Measurements from ENCODE around the gene TENT4A. TPM values are rescaled to one million over a fixed set of nuclear protein-coding genes. Genes with fewer than 3 reads are reported as not detected.

The TENT4A gene
- total RNA-seq, 4 donors from 2014 or later, result 17.0 to 21.9 (median 20.1) TPM

- 91% methylated on average over 7 of the region's 8 CpGs for WGBS
- peaks cover 0 to 9% (median 4%) of the 10 kb centered on the region in 4 donors for H3K4me1 ChIP-seq
- peaks cover 0 to 19% (median 0%) of the 10 kb centered on the region in 4 donors for H3K27me3 ChIP-seq
- DNase-seq (ENCODE audit: extremely low spot score), result peak; percentile 78
- H3K36me3 ChIP-seq, result no peaks in the 10 kb centered on the region
- no peaks in the 10 kb centered on the region for H3K9me3 ChIP-seq
- intact Hi-C loops (cut with DNase I), result no loop called here
- no peak for TF ChIP-seq POLR2AphosphoS5 (IDR thresholded peaks at IDR 0.05)
- no peak for TF ChIP-seq POLR2A (IDR thresholded peaks at IDR 0.05; ENCODE audit: low read depth)
- TF ChIP-seq CTCF (IDR thresholded peaks at IDR 0.05), result no peak
- TF ChIP-seq EP300 (IDR thresholded peaks at IDR 0.05), result no peak
- H3K27ac ChIP-seq (replicated peaks in 1 of 4), result no peak overlapping the region
- H3K4me3 ChIP-seq, result no peak overlapping the region
Observed at GRCh38 chr5:6683241-6683640, 30.0 kb upstream of the TENT4A start.

DNA sequence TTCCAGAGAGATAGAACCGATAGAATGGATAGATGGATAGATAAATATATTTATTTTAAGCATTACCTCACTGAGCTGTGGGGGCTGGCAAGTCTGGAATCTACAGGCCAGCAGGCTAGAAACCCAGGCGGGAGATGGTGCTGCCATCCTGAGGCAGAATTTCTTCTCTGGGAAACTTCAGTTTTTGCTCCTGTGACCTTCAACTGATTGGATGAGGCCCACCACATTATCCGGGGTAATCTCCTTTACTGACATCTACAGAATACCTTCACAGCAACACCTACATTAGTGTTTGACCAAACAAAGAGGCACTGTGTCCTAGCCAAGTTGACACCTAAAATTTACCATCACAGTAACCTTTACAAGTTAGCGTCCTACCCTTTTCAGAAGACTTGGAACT lies 29.2 kb upstream of the TENT4A start:
- H3K27ac ChIP-seq (replicated peaks in 1 of 4), result no peak overlapping the region
- peaks cover 0 to 9% (median 4%) of the 10 kb centered on the region in 4 donors for H3K4me1 ChIP-seq
- intact Hi-C loops (cut with DNase I), result no loop called here
- peaks cover 0 to 20% (median 0%) of the 10 kb centered on the region in 4 donors for H3K27me3 ChIP-seq
- no peak overlapping the region for H3K4me3 ChIP-seq
- WGBS, result 81% methylated on average over 4 of the region's 4 CpGs
- H3K36me3 ChIP-seq, result no peaks in the 10 kb centered on the region
- no peak for TF ChIP-seq POLR2AphosphoS5 (IDR thresholded peaks at IDR 0.05)
- TF ChIP-seq POLR2A (IDR thresholded peaks at IDR 0.05; ENCODE audit: low read depth), result no peak
- no peak for TF ChIP-seq EP300 (IDR thresholded peaks at IDR 0.05)
- no peak for TF ChIP-seq CTCF (IDR thresholded peaks at IDR 0.05)
- H3K9me3 ChIP-seq, result no peaks in the 10 kb centered on the region
- peak; percentile 39 for DNase-seq (ENCODE audit: extremely low spot score)

DNA sequence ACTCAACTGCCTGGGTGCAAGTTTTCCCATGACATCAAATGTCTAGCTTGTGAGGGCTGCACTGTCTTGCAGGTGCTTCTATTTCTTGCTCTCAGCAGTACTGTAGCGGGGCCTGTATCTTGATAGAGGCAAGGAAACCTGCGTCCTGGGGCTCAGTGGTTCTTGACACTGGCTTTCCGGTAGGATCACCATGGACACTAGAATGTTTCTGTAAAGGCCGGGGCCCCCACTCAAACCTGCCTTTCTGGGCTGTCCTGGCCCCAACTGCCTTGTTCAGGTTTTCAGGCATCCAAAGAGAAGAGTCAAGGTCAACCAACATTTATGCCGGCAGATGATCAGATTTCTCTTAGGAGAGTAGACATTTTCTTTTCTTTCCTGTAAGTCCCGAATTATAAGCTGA lies 26.7 kb upstream of the TENT4A start:
- no peaks in the 10 kb centered on the region for H3K36me3 ChIP-seq
- H3K4me1 ChIP-seq, result peaks cover 0 to 9% (median 4%) of the 10 kb centered on the region in 4 donors
- 42% methylated on average over 6 of the region's 6 CpGs for WGBS
- peaks cover 0 to 20% (median 0%) of the 10 kb centered on the region in 4 donors for H3K27me3 ChIP-seq
- TF ChIP-seq POLR2AphosphoS5 (IDR thresholded peaks at IDR 0.05), result no peak
- TF ChIP-seq POLR2A (IDR thresholded peaks at IDR 0.05; ENCODE audit: low read depth), result no peak
- no peak for TF ChIP-seq CTCF (IDR thresholded peaks at IDR 0.05)
- TF ChIP-seq EP300 (IDR thresholded peaks at IDR 0.05), result no peak
- H3K9me3 ChIP-seq, result no peaks in the 10 kb centered on the region
- H3K27ac ChIP-seq (replicated peaks in 1 of 4), result no peak overlapping the region
- peak; percentile 66 for DNase-seq (ENCODE audit: extremely low spot score)
- intact Hi-C loops (cut with DNase I), result no loop called here
- H3K4me3 ChIP-seq, result peak overlapping the region in 3 of 4 donors; percentile 34 to 48 (median 37)

- Histone ChIP-seq H3K27ac (replicated peaks in 1 of 4) (no peak overlapping the region), H3K27me3 (peaks cover 0 to 16% (median 0%) of the 10 kb centered on the region in 4 donors), H3K9me3 (no peaks in the 10 kb centered on the region), H3K4me1 (peaks cover 0 to 9% (median 4%) of the 10 kb centered on the region in 4 donors), H3K36me3 (no peaks in the 10 kb centered on the region), H3K4me3 (peak overlapping the region; percentile 33 to 48 (median 36))
- intact Hi-C loops (cut with DNase I), result no loop called here
- 2% methylated on average over 18 of the region's 22 CpGs for WGBS
- no peak for DNase-seq (ENCODE audit: extremely low spot score)
- TF ChIP-seq CTCF (IDR thresholded peaks at IDR 0.05) (no peak), POLR2AphosphoS5 (IDR thresholded peaks at IDR 0.05) (no peak), EP300 (IDR thresholded peaks at IDR 0.05) (no peak), POLR2A (IDR thresholded peaks at IDR 0.05; ENCODE audit: low read depth) (no peak)
Observed at GRCh38 chr5:6686915-6687409, 26.3 kb upstream of the TENT4A start.

- peak; percentile 14 for DNase-seq (ENCODE audit: extremely low spot score)
- Histone ChIP-seq H3K4me1 (peaks cover 0 to 9% (median 4%) of the 10 kb centered on the region in 4 donors), H3K27me3 (peaks cover 0 to 11% (median 0%) of the 10 kb centered on the region in 4 donors), H3K4me3 (no peak overlapping the region), H3K9me3 (no peaks in the 10 kb centered on the region), H3K27ac (replicated peaks in 1 of 4) (no peak overlapping the region), H3K36me3 (no peaks in the 10 kb centered on the region)
- WGBS, result 85% methylated on average over 9 of the region's 9 CpGs
- intact Hi-C loops (cut with DNase I), result no loop called here
- TF ChIP-seq CTCF (IDR thresholded peaks at IDR 0.05) (no peak), EP300 (IDR thresholded peaks at IDR 0.05) (no peak), POLR2AphosphoS5 (IDR thresholded peaks at IDR 0.05) (no peak), POLR2A (IDR thresholded peaks at IDR 0.05; ENCODE audit: low read depth) (no peak)
Observed at GRCh38 chr5:6687505-6687904, 25.7 kb upstream of the TENT4A start.
